Measurements from ENCODE around the gene GTF2H2C. TPM values are rescaled to one million over a fixed set of nuclear protein-coding genes. Genes with fewer than 3 reads are reported as not detected.

Gene GTF2H2C
- total RNA-seq, 1 experiment from 2014 or later, result 61.0 TPM

- no peaks in the 10 kb centered on the region for H3K27me3 Mint-ChIP-seq (ENCODE audit: low read depth)
These were observed 33.3 kb upstream of the GTF2H2C start for GRCh38 chr5:69526660-69527059.

More at GRCh38 chr5:69526660-69527059, 33.3 kb upstream of the GTF2H2C start:
- Histone ChIP-seq H3K4ac (ENCODE audit: low read depth, low read length) (no peak overlapping the region), H3K79me1 (ENCODE audit: insufficient read depth, low read depth, low read length, poor library complexity, severe bottlenecking) (no peaks in the 10 kb centered on the region), H4K8ac (replicated peaks; ENCODE audit: insufficient read length, low read depth, low read length) (no peak overlapping the region), H4K91ac (ENCODE audit: insufficient read length, low read depth, low read length) (no peak overlapping the region), H3K56ac (ENCODE audit: insufficient read length, low read depth, low read length) (no peak overlapping the region), H3K14ac (ENCODE audit: insufficient read depth, low read length) (no peak overlapping the region), H3K4me1 (ENCODE audit: insufficient read depth, low read length) (peaks cover 3% of the 10 kb centered on the region; the same call in 1 of the 2 replicates), H2BK5ac (ENCODE audit: insufficient read length, low read length) (no peak overlapping the region), H2BK20ac (ENCODE audit: low read depth, low read length, poor library complexity, severe bottlenecking) (no peak overlapping the region), H2BK120ac (ENCODE audit: low read depth, low read length, poor library complexity, severe bottlenecking) (no peak overlapping the region), H3K4me2 (ENCODE audit: insufficient read depth, insufficient read length, low read length) (no peak overlapping the region), H4K20me1 (ENCODE audit: control insufficient read depth, insufficient read depth, insufficient read length) (no peaks in the 10 kb centered on the region), H3K79me2 (ENCODE audit: insufficient read depth, low read length) (no peaks in the 10 kb centered on the region), H3K27ac (ENCODE audit: insufficient read length, low read depth, low read length) (no peak overlapping the region), H2BK12ac (ENCODE audit: insufficient read length, low read depth, low read length) (no peak overlapping the region), H3K9me3 (ENCODE audit: control insufficient read depth, low read depth, low read length) (no peaks in the 10 kb centered on the region), H3K18ac (ENCODE audit: insufficient read length, low read depth, low read length) (no peak overlapping the region), H2AK5ac (ENCODE audit: insufficient read length, low read length) (no peak overlapping the region), H3K23me2 (ENCODE audit: insufficient read length, low read depth, low read length, poor library complexity, severe bottlenecking) (no peaks in the 10 kb centered on the region), H3T11ph (ENCODE audit: low read length) (no peak overlapping the region), H2AFZ (ENCODE audit: low read length) (no peak overlapping the region), H2BK15ac (ENCODE audit: low read depth, low read length) (no peak overlapping the region), H3K23ac (ENCODE audit: insufficient read length, low read depth, low read length) (no peak overlapping the region), H4K5ac (ENCODE audit: insufficient read length, low read depth, low read length) (no peak overlapping the region), H3K9ac (ENCODE audit: extremely low read depth, insufficient read length, low read length) (no peak overlapping the region), H3K27me3 (ENCODE audit: insufficient read depth, low read length) (no peaks in the 10 kb centered on the region)
- DNase-seq, result no peak
- peaks cover 28 to 32% of the 10 kb centered on the region in 2 experiments for H3K4me1 Mint-ChIP-seq
- TF ChIP-seq, protein P1, sequence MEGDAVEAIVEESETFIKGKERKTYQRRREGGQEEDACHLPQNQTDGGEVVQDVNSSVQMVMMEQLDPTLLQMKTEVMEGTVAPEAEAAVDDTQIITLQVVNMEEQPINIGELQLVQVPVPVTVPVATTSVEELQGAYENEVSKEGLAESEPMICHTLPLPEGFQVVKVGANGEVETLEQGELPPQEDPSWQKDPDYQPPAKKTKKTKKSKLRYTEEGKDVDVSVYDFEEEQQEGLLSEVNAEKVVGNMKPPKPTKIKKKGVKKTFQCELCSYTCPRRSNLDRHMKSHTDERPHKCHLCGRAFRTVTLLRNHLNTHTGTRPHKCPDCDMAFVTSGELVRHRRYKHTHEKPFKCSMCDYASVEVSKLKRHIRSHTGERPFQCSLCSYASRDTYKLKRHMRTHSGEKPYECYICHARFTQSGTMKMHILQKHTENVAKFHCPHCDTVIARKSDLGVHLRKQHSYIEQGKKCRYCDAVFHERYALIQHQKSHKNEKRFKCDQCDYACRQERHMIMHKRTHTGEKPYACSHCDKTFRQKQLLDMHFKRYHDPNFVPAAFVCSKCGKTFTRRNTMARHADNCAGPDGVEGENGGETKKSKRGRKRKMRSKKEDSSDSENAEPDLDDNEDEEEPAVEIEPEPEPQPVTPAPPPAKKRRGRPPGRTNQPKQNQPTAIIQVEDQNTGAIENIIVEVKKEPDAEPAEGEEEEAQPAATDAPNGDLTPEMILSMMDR (conservative IDR thresholded peaks at IDR 0.05), result no peak
- no CpG with 5 or more reads among the region's 9 CpGs for WGBS (ENCODE audit: extremely low coverage, insufficient read length, low lambda C conversion rate)
- H3K27ac Mint-ChIP-seq, result peak overlapping the region in 1 of 3 experiments; percentile 33; a peak in 2 of 7 replicates
- H3K36me3 Mint-ChIP-seq (ENCODE audit: insufficient read depth in 1 of 3, low read depth in 3 of 3), result peaks cover 9 to 32% (median 21%) of the 10 kb centered on the region in 3 experiments; a peak in 6 of 7 replicates
- H3K9me3 Mint-ChIP-seq, result no peaks in the 10 kb centered on the region
- no peak overlapping the region for H3K4me3 Mint-ChIP-seq
